Cardiac fibroblast (primary cell): Measurements from ENCODE around the gene YEATS4.
A peak's percentile ranks its signal among the peaks of the same experiment; 100 is the strongest.

Experiments used
- DNase-seq, 2 donors: peaks; one replicate each; pipeline versions ENCODE4 v3.0.0 to v3.0.0-alpha.2; 2010; ENCODE audit warnings: low read depth in 2 of 2
- H3K4me3 ChIP-seq, 2 donors: replicated peaks in 1 of 2; 1 replicate in 1 of 2; 2 replicates in 1 of 2; pipeline ENCODE4 v1.5.1; 2011; ENCODE audit warnings: low read depth in 2 of 2, low read length in 2 of 2, mild to moderate bottlenecking in 2 of 2, moderate library complexity in 1 of 2
- CTCF ChIP-seq: IDR thresholded peaks from one replicate; pipeline ENCODE4 v1.5.1; 2011; ENCODE audit warnings: low read depth, mild to moderate bottlenecking, low read length, inconsistent platforms

YEATS4 gene

DNA sequence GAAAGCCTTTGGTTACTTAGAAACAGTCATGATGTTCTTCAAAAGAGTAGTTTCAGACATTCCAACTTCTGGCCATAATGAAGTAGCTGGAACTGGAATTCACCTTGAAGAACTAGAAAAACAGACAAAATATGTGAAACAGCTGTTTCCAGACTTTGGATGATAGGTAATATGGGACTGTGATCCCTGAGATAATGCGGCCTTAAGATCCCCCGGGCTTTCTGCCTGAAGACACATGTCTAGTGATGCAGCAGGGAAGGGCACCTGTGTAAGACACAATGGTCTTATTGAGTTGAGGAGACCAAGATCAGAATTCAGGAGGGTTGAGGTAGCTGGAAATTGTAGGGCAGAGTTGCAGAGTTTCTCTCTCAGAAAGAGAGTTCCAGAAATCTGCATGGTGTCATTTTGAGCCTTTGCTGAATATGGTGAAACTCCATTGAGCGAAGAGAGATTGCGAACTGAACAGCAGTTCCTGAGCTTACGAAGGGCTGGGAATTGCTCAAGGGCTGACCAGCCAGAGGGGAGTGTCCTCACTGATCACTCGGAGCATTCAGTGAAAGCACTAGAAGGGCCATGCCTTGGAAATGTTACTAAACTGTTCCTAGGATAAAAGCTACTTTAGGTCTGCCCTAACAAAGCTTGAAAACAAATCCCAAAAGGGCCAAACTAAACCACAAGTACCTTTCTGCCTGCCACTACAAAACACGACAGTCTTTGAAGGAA, 69.0 kb downstream of the YEATS4 start:
- no peak for TF ChIP-seq CTCF
- H3K4me3 ChIP-seq, result no peak overlapping the region
- peak in 1 of 2 donors; percentile 16 for DNase-seq

- H3K4me3 ChIP-seq, result no peak overlapping the region
- no peak for DNase-seq
- TF ChIP-seq CTCF, result no peak
These were observed 71.5 kb downstream of the YEATS4 start for GRCh38 chr12:69430942-69431590.

GRCh38 chr12:69431591-69432222, 72.2 kb downstream of the YEATS4 start:
- H3K4me3 ChIP-seq, result no peak overlapping the region
- no peak for TF ChIP-seq CTCF

GRCh38 chr12:69433653-69434052, 74.1 kb downstream of the YEATS4 start:
- TF ChIP-seq CTCF, result no peak
- no peak overlapping the region for H3K4me3 ChIP-seq
- DNase-seq, result no peak

More at GRCh38 chr12:69431591-69432222, 72.2 kb downstream of the YEATS4 start:
- DNase-seq, result no peak

DNA sequence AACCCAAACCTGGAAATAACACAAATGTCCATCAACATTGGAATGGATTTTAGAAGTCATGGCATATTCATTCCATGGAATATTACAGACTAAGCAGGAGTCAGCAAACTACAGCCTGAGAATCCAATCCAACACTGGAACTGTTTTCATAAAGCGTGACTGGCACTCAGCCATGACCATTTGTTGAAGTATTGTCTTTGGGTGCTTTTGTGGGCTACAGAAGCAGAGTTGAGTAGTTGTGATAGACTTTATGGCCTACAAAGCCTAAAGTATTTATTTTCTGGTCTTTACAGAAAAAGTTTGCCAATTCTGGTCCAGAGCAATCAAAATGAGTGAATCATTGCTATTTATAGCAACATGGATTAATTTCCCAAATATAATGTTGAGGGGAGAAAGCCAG, 76.1 kb downstream of the YEATS4 start:
- no peak for TF ChIP-seq CTCF
- peak; percentile 29 for DNase-seq
- H3K4me3 ChIP-seq, result no peak overlapping the region

DNA sequence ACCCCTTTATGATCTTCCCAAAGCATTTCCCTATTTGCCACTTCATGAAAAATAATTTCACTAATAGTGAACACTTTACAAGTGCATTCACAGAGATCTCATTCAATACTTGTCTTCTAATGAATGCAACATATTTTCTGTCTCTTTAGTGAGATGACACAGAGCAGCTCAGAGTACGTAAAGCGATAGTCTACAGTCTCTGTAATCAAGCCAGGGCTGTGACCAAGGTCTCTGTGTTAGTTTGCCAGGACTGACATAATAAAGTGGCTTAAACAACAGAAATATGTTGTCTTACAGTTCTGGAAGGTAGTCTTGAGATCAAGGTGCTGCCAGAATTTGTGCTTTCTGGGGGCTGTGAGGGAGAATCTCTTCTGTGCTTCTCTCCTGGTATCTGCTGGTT, 77.5 kb downstream of the YEATS4 start:
- no peak overlapping the region for H3K4me3 ChIP-seq
- no peak for DNase-seq
- no peak for TF ChIP-seq CTCF
